NCI-H128 (cell line): Measurements from ENCODE around the gene FBXW11.
"Not testable (repeated sequence)": the region's sequence is repeated elsewhere in the genome, so short reads cannot be mapped to it uniquely, and the experiment has no call there.

ENCODE experiments used
- DNase-seq: peaks from one replicate; lab custom pipeline; 2025; ENCODE audit not compliant: unreplicated experiment; lab: John Stamatoyannopoulos, UW

The FBXW11 gene

GRCh38 chr5:171956314-171956713 lies 50.1 kb downstream of the FBXW11 start:
- no peak for DNase-seq

- no peak for DNase-seq
These were observed 50.7 kb downstream of the FBXW11 start for GRCh38 chr5:171955761-171956160.

- DNase-seq = no peak
These were observed 51.7 kb downstream of the FBXW11 start for GRCh38 chr5:171954721-171955120.

- DNase-seq = no peak
These were observed 52.4 kb downstream of the FBXW11 start for GRCh38 chr5:171953860-171954701.

- no peak for DNase-seq
These were observed 54.4 kb downstream of the FBXW11 start for GRCh38 chr5:171952021-171952420.

- DNase-seq = no peak
These were observed 55.2 kb downstream of the FBXW11 start for GRCh38 chr5:171951218-171951617.

GRCh38 chr5:171946000-171946781 lies 60.2 kb downstream of the FBXW11 start:
- no peak for DNase-seq

- no peak for DNase-seq
These were observed 61.0 kb downstream of the FBXW11 start for GRCh38 chr5:171945476-171945875.

GRCh38 chr5:171945066-171945465 lies 61.4 kb downstream of the FBXW11 start:
- no peak for DNase-seq

GRCh38 chr5:171942112-171942516 lies 64.3 kb downstream of the FBXW11 start:
- DNase-seq = not testable (repeated sequence)

- DNase-seq = not testable (repeated sequence)
These were observed 64.8 kb downstream of the FBXW11 start for GRCh38 chr5:171941675-171942074.

- not testable (repeated sequence) for DNase-seq
These were observed 65.2 kb downstream of the FBXW11 start for GRCh38 chr5:171941275-171941674.

- no peak for DNase-seq
These were observed 66.5 kb downstream of the FBXW11 start for GRCh38 chr5:171939951-171940350.

GRCh38 chr5:171938358-171938757 lies 68.1 kb downstream of the FBXW11 start:
- DNase-seq = no peak

GRCh38 chr5:171937351-171937750 lies 69.1 kb downstream of the FBXW11 start:
- DNase-seq = no peak

GRCh38 chr5:171934586-171934985 lies 71.9 kb downstream of the FBXW11 start:
- DNase-seq = no peak

GRCh38 chr5:171931163-171931562 lies 75.3 kb downstream of the FBXW11 start:
- no peak for DNase-seq

- DNase-seq = no peak
These were observed 79.0 kb downstream of the FBXW11 start for GRCh38 chr5:171927345-171927941.

GRCh38 chr5:171926311-171926710 lies 80.1 kb downstream of the FBXW11 start:
- DNase-seq = no peak

GRCh38 chr5:171924493-171925122 lies 81.8 kb downstream of the FBXW11 start:
- no peak for DNase-seq

GRCh38 chr5:171920765-171921391 lies 85.6 kb downstream of the FBXW11 start:
- no peak for DNase-seq
